Panc1 (cell line): ENCODE data around the gene DTD1.

Source experiments
- POLR2AphosphoS5 ChIP-seq: IDR thresholded peaks from 2 replicates; pipeline ENCODE4 v1.6.1; 2012; ENCODE audit warnings: mild to moderate bottlenecking, low read depth, low read length, moderate library complexity
- SIN3A ChIP-seq: IDR thresholded peaks from 2 replicates; pipeline ENCODE4 v1.6.1; 2012; ENCODE audit warnings: low read depth, mild to moderate bottlenecking, low read length, moderate library complexity, borderline replicate concordance; ENCODE audit not compliant: insufficient read depth
- TF ChIP-seq, protein P1 (sequence below): fragments of 450-650 bp; IDR thresholded peaks from 2 replicates; pipeline ENCODE4 v1.5.1; 2017; ENCODE audit warnings: mild to moderate bottlenecking

DNA sequence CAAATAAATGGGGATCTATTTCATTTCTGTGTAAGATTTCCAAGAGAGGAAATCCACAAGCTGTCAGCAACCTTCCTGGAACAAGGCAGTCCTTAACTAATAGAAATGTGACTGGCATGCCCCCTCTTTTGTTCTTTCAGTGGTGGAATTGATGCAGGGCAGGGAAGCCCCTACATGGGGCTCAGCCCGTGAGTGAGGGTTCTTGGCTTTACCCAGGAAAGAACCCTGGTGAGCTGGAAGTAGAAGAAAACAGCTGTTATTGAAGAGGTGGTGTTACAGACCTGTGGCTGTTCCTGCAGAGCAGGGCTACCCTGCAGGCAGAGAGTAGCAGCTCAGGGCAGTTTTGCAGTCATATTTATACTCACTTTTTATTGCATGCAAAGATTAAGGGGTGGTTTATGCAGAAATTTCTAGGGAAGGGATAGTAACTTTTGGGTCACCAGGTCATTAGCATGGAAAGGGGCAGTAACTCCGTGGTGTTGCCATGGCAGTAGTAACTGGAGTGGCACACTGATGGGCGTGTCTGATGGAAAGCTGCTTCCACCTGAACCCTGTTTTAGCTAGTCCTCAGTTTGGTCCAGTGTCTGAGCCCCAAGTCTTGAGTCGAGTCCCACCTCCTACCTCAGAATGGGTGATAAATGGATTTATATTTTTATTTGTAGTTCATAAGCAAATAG, 137.1 kb downstream of the DTD1 start:
- TF ChIP-seq SIN3A = no peak
- no peak for TF ChIP-seq POLR2AphosphoS5
- TF ChIP-seq, protein P1, sequence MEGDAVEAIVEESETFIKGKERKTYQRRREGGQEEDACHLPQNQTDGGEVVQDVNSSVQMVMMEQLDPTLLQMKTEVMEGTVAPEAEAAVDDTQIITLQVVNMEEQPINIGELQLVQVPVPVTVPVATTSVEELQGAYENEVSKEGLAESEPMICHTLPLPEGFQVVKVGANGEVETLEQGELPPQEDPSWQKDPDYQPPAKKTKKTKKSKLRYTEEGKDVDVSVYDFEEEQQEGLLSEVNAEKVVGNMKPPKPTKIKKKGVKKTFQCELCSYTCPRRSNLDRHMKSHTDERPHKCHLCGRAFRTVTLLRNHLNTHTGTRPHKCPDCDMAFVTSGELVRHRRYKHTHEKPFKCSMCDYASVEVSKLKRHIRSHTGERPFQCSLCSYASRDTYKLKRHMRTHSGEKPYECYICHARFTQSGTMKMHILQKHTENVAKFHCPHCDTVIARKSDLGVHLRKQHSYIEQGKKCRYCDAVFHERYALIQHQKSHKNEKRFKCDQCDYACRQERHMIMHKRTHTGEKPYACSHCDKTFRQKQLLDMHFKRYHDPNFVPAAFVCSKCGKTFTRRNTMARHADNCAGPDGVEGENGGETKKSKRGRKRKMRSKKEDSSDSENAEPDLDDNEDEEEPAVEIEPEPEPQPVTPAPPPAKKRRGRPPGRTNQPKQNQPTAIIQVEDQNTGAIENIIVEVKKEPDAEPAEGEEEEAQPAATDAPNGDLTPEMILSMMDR = no peak
